DOHH2 (cell line): ENCODE results near the gene MAN1B1.

ENCODE experiments used
- H3F3A ChIP-seq: fragments of 200-600 bp; sonication (generic), shearing (Covaris generic); 2 replicates; pipeline ENCODE4 v1.6.0; 2016; ENCODE audit warnings: antibody characterized with exemption, mild to moderate bottlenecking; ENCODE audit not compliant: control insufficient read depth, insufficient read depth
- H3K27ac ChIP-seq: fragments of 200-600 bp; sonication (generic); 2 replicates; pipeline ENCODE4 v1.5.1; 2014; ENCODE audit warnings: low read depth, mild to moderate bottlenecking, low read length, moderate library complexity
- H3K27me3 ChIP-seq: fragments of 200-600 bp; sonication (generic); 2 replicates; pipeline ENCODE4 v1.6.1; 2014; ENCODE audit warnings: mild to moderate bottlenecking, low read length, mixed read lengths; ENCODE audit not compliant: control insufficient read depth
- H3K36me3 ChIP-seq: fragments of 200-600 bp; sonication (generic); 2 replicates; pipeline ENCODE4 v1.6.1; 2014; ENCODE audit warnings: mild to moderate bottlenecking, low read length, moderate library complexity, mixed read lengths; ENCODE audit not compliant: control insufficient read depth
- H3K4me1 ChIP-seq: fragments of 200-600 bp; sonication (generic); 2 replicates; pipeline ENCODE4 v1.6.1; 2014; ENCODE audit warnings: mild to moderate bottlenecking, low read length, mixed read lengths; ENCODE audit not compliant: control insufficient read depth
- H3K4me2 ChIP-seq: fragments of 200-600 bp; sonication (generic); 2 replicates; pipeline ENCODE4 v1.6.0; 2014; ENCODE audit warnings: mild to moderate bottlenecking, low read length, moderate library complexity
- H3K4me3 ChIP-seq: fragments of 200-600 bp; sonication (generic); 2 replicates; pipeline ENCODE4 v1.5.1; 2014; ENCODE audit warnings: mild to moderate bottlenecking, low read length, mixed read lengths
- H3K79me2 ChIP-seq: fragments of 200-600 bp; sonication (generic); 2 replicates; pipeline ENCODE4 v1.6.1; 2014; ENCODE audit warnings: mild to moderate bottlenecking, low read length, mixed read lengths; ENCODE audit not compliant: control insufficient read depth
- H3K9me2 ChIP-seq: fragments of 200-600 bp; sonication (generic); replicated peaks from 2 replicates; pipeline ENCODE4 v1.6.1; 2014; ENCODE audit warnings: mild to moderate bottlenecking, low read length, mixed read lengths; ENCODE audit not compliant: control insufficient read depth
- H3K9me3 ChIP-seq: fragments of 200-600 bp; sonication (generic); 2 replicates; pipeline ENCODE4 v1.6.1; 2014; ENCODE audit warnings: antibody characterized with exemption, low read length, mixed read lengths; ENCODE audit not compliant: control insufficient read depth, insufficient read depth
- H4K20me1 ChIP-seq: fragments of 200-600 bp; sonication (generic); 2 replicates; pipeline ENCODE4 v1.6.0; 2014; ENCODE audit warnings: low read depth, mild to moderate bottlenecking, antibody characterized with exemption, low read length, moderate library complexity; ENCODE audit not compliant: control insufficient read depth, insufficient read depth
- CTCF ChIP-seq: fragments of 200-600 bp; sonication (generic); IDR thresholded peaks from one replicate; pipeline ENCODE4 v1.5.1; 2014; ENCODE audit warnings: antibody characterized with exemption, mild to moderate bottlenecking, low read depth, low read length; ENCODE audit not compliant: poor library complexity, severe bottlenecking
- EZH2phosphoT487 ChIP-seq: fragments of 200-600 bp; sonication (generic); IDR thresholded peaks from 2 replicates; pipeline ENCODE4 v1.6.1; 2017; ENCODE audit warnings: borderline replicate concordance, mild to moderate bottlenecking, antibody characterized with exemption, low read length, moderate library complexity, mixed read lengths

The MAN1B1 gene

GRCh38 chr9:137096785-137097546 lies 10.2 kb downstream of the MAN1B1 start:
- no peaks in the 10 kb centered on the region for H4K20me1 ChIP-seq
- H3K27me3 ChIP-seq = no peaks in the 10 kb centered on the region
- no peak overlapping the region for H3K4me2 ChIP-seq
- peaks cover 47% of the 10 kb centered on the region for H3K36me3 ChIP-seq
- H3K79me2 ChIP-seq = no peaks in the 10 kb centered on the region
- H3K4me3 ChIP-seq = no peak overlapping the region
- no peak overlapping the region for H3K27ac ChIP-seq
- peaks cover 4% of the 10 kb centered on the region; the same call in 1 of the 2 replicates for H3F3A ChIP-seq
- H3K9me3 ChIP-seq = peaks cover 11% of the 10 kb centered on the region; the same call in 1 of the 2 replicates
- TF ChIP-seq EZH2phosphoT487 (no peak), CTCF (no peak)
- H3K9me2 ChIP-seq = no peaks in the 10 kb centered on the region
- H3K4me1 ChIP-seq = peaks cover 7% of the 10 kb centered on the region

- no peak overlapping the region for H3K27ac ChIP-seq
- H3K4me3 ChIP-seq = no peak overlapping the region
- H3F3A ChIP-seq = peaks cover 10% of the 10 kb centered on the region; the same call in 1 of the 2 replicates
- no peak overlapping the region for H3K4me2 ChIP-seq
- no peaks in the 10 kb centered on the region for H3K27me3 ChIP-seq
- H4K20me1 ChIP-seq = no peaks in the 10 kb centered on the region
- peaks cover 21% of the 10 kb centered on the region for H3K9me3 ChIP-seq
- TF ChIP-seq EZH2phosphoT487 (no peak), CTCF (no peak)
- peaks cover 7% of the 10 kb centered on the region for H3K4me1 ChIP-seq
- H3K79me2 ChIP-seq = no peaks in the 10 kb centered on the region
- no peaks in the 10 kb centered on the region for H3K9me2 ChIP-seq
- H3K36me3 ChIP-seq = peaks cover 51% of the 10 kb centered on the region
Measured at GRCh38 chr9:137097761-137098462, 11.1 kb downstream of the MAN1B1 start.

- Histone ChIP-seq H3K27me3 (no peaks in the 10 kb centered on the region), H3K4me2 (no peak overlapping the region), H3K79me2 (no peaks in the 10 kb centered on the region), H3F3A (peaks cover 14% of the 10 kb centered on the region; the same call in 1 of the 2 replicates), H3K4me3 (no peak overlapping the region), H3K4me1 (peaks cover 7% of the 10 kb centered on the region), H3K36me3 (peaks cover 62% of the 10 kb centered on the region), H3K9me2 (no peaks in the 10 kb centered on the region), H4K20me1 (no peaks in the 10 kb centered on the region), H3K27ac (no peak overlapping the region), H3K9me3 (peaks cover 31% of the 10 kb centered on the region)
- TF ChIP-seq CTCF (no peak), EZH2phosphoT487 (no peak)
Measured at GRCh38 chr9:137099231-137099630, 12.4 kb downstream of the MAN1B1 start.
